ENCODE measurements around the gene PPP6R1. TPM values are rescaled to one million over a fixed set of nuclear protein-coding genes. Genes with fewer than 3 reads are reported as not detected.

PPP6R1 gene
- 32.5 and 33.0 TPM in 2 replicates for total RNA-seq

GRCh38 chr19:55258828-55259539, at the start of gene PPP6R1:
Gene PPP6R1 (minus strand): TSS chr19:55259017. CDS start chr19:55247103, 11,914 bp downstream.
- DNase-seq (ENCODE audit: low read depth, low spot score): peak; percentile 99

GRCh38 chr19:55308281-55308680, 49.5 kb upstream of the PPP6R1 start:
- no peak for DNase-seq (ENCODE audit: low read depth, low spot score)

GRCh38 chr19:55306712-55307111, 47.9 kb upstream of the PPP6R1 start:
- no peak for DNase-seq (ENCODE audit: low read depth, low spot score)

GRCh38 chr19:55305983-55306562, 47.3 kb upstream of the PPP6R1 start:
- no peak for DNase-seq (ENCODE audit: low read depth, low spot score)

- DNase-seq (ENCODE audit: low read depth, low spot score): no peak
Observed at GRCh38 chr19:55305491-55305890, 46.7 kb upstream of the PPP6R1 start.

- DNase-seq (ENCODE audit: low read depth, low spot score): no peak
Observed at GRCh38 chr19:55304980-55305379, 46.2 kb upstream of the PPP6R1 start.

- DNase-seq (ENCODE audit: low read depth, low spot score): no peak
Observed at GRCh38 chr19:55304279-55304978, 45.6 kb upstream of the PPP6R1 start.

GRCh38 chr19:55303477-55303876, 44.7 kb upstream of the PPP6R1 start:
- DNase-seq (ENCODE audit: low read depth, low spot score): no peak

- DNase-seq (ENCODE audit: low read depth, low spot score): no peak
Observed at GRCh38 chr19:55302318-55302703, 43.5 kb upstream of the PPP6R1 start.

- DNase-seq (ENCODE audit: low read depth, low spot score): no peak
Observed at GRCh38 chr19:55301459-55302317, 42.9 kb upstream of the PPP6R1 start.

- DNase-seq (ENCODE audit: low read depth, low spot score): no peak
Observed at GRCh38 chr19:55300886-55301458, 42.2 kb upstream of the PPP6R1 start.

GRCh38 chr19:55299991-55300390, 41.2 kb upstream of the PPP6R1 start:
- no peak for DNase-seq (ENCODE audit: low read depth, low spot score)

- no peak for DNase-seq (ENCODE audit: low read depth, low spot score)
Observed at GRCh38 chr19:55297267-55297666, 38.5 kb upstream of the PPP6R1 start.

- no peak for DNase-seq (ENCODE audit: low read depth, low spot score)
Observed at GRCh38 chr19:55289117-55289796, 30.4 kb upstream of the PPP6R1 start.

- no peak for DNase-seq (ENCODE audit: low read depth, low spot score)
Observed at GRCh38 chr19:55287361-55288079, 28.7 kb upstream of the PPP6R1 start.

GRCh38 chr19:55285229-55285890, 26.5 kb upstream of the PPP6R1 start:
- DNase-seq (ENCODE audit: low read depth, low spot score): no peak

GRCh38 chr19:55284405-55285058, 25.7 kb upstream of the PPP6R1 start:
- DNase-seq (ENCODE audit: low read depth, low spot score): no peak

GRCh38 chr19:55283548-55284377, 24.9 kb upstream of the PPP6R1 start, which contains the start of gene BRSK1:
Gene BRSK1 (plus strand): TSS chr19:55283997. CDS start chr19:55284443, 446 bp downstream.
- no peak for DNase-seq (ENCODE audit: low read depth, low spot score)

Measured in pulmonary artery endothelial cell (primary cell).